HepG2 (cell line): ENCODE results near the gene FANCG. TPM values are rescaled to one million over a fixed set of nuclear protein-coding genes. Genes with fewer than 3 reads are reported as not detected.

Experiments
- BHLHE40 ChIP-seq: IDR thresholded peaks from 2 replicates; pipeline ENCODE4 v1.6.1; 2011; ENCODE audit warnings: low read length, improper control_type of control experiment
- IKZF5 ChIP-seq: IDR thresholded peaks from 2 replicates; pipeline ENCODE4 v1.6.1; 2018; ENCODE audit warnings: missing genetic modification reagents, mild to moderate bottlenecking, missing compliant biosample characterization
- JUNB ChIP-seq: sonication (generic); formaldehyde crosslinking; IDR thresholded peaks from 2 replicates; pipeline ENCODE4 v1.8.0; 2022; ENCODE audit warnings: missing genetic modification reagents, mild to moderate bottlenecking, borderline replicate concordance
- KMT2B ChIP-seq: IDR thresholded peaks from 2 replicates; pipeline ENCODE4 v1.6.1; 2016; ENCODE audit warnings: missing genetic modification reagents, missing compliant biosample characterization
- MAF1 ChIP-seq: sonication (generic); formaldehyde crosslinking; IDR thresholded peaks from 2 replicates; pipeline ENCODE4 v1.5.0; 2020; ENCODE audit warnings: missing genetic modification reagents, borderline replicate concordance
- MED1 ChIP-seq: sonication (generic); formaldehyde crosslinking; IDR thresholded peaks from 2 replicates; pipeline ENCODE4 v1.4.0; 2020; ENCODE audit warnings: missing genetic modification reagents
- MIER3 ChIP-seq: IDR thresholded peaks from 2 replicates; pipeline ENCODE4 v1.6.1; 2016; ENCODE audit warnings: missing compliant biosample characterization, borderline replicate concordance
- SALL1 ChIP-seq: sonication (generic); formaldehyde crosslinking; IDR thresholded peaks from 2 replicates; pipeline ENCODE4 v1.8.0; 2022; ENCODE audit warnings: mild to moderate bottlenecking, missing genetic modification reagents
- ZBTB43 ChIP-seq: sonication (generic); formaldehyde crosslinking; conservative IDR thresholded peaks from 2 replicates; pipeline ENCODE4 v1.4.0; 2020; ENCODE audit warnings: missing genetic modification reagents
- ZNF10 ChIP-seq: sonication (generic); formaldehyde crosslinking; IDR thresholded peaks from 2 replicates; pipeline ENCODE4 v1.4.0; 2020; ENCODE audit warnings: mild to moderate bottlenecking, low read depth, missing genetic modification reagents, borderline replicate concordance
- ZNF280D ChIP-seq: sonication (generic); formaldehyde crosslinking; IDR thresholded peaks from 2 replicates; pipeline ENCODE4 v1.5.1; 2020; ENCODE audit warnings: mild to moderate bottlenecking, missing genetic modification reagents
- ZNF383 ChIP-seq: sonication (generic); formaldehyde crosslinking; IDR thresholded peaks from 2 replicates; pipeline ENCODE4 v1.4.0; 2020; ENCODE audit warnings: missing genetic modification reagents, mild to moderate bottlenecking, borderline replicate concordance
- ZNF407 ChIP-seq: sonication (generic); formaldehyde crosslinking; IDR thresholded peaks from one replicate; pipeline ENCODE4 v1.5.1; 2020; ENCODE audit warnings: mild to moderate bottlenecking, missing genetic modification reagents; ENCODE audit errors: not compliant biosample characterization
- ZNF446 ChIP-seq: sonication (generic); formaldehyde crosslinking; IDR thresholded peaks from 2 replicates; pipeline ENCODE4 v1.5.0; 2020; ENCODE audit warnings: mild to moderate bottlenecking, missing genetic modification reagents
- ZNF790 ChIP-seq: sonication (generic); formaldehyde crosslinking; IDR thresholded peaks from 2 replicates; pipeline ENCODE4 v1.8.0; 2022; ENCODE audit warnings: missing genetic modification reagents, mild to moderate bottlenecking, borderline replicate concordance
- polyA plus RNA-seq, 8 experiments: library from polyadenylated mRNA; depleted of rRNA in 3 of 8; stranded (reverse) in 7 of 8; unstranded in 1 of 8; fragments of >200 nt; fragmentation: Illumina TruSeq in 4 of 8; extraction: Trizol in 4 of 8; gene quantifications; 2 replicates each; pipeline versions ENCODE4 v1.2.1 to v1.2.3, GENCODE V29; 2011 to 2016; ENCODE audit warnings: low read depth in 4 of 8, missing spikeins in 1 of 8, mixed read lengths in 1 of 8; ENCODE audit not compliant: insufficient read depth in 1 of 8
- total RNA-seq, 5 experiments: library from RNA; depleted of rRNA; stranded (reverse); fragments of >200 nt; fragmentation: Illumina TruSeq; extraction: Trizol; gene quantifications; 2 replicates each; pipeline ENCODE4 v1.2.3, GENCODE V29; 2016; ENCODE audit warnings: low read depth in 1 of 5

Gene FANCG
- total and polyA plus RNA-seq, 2 of the 13 experiments (the other 11 are each of a cell fraction or from before 2014, with no cell fraction given) = 14.4 to 45.1 TPM

GRCh38 chr9:35116898-35117551, 37.3 kb upstream of the FANCG start (continued):
- no peak for TF ChIP-seq ZNF407 (CRISPR knock-in tag)
- no peak for TF ChIP-seq ZNF446 (CRISPR knock-in tag)
- TF ChIP-seq SALL1 (CRISPR knock-in tag) = peak; percentile 54; the same call in 1 of the 2 replicates
- TF ChIP-seq KMT2B = 0 out of 2 replicates have a peak, but pooled peaks have one; percentile 28
- TF ChIP-seq BHLHE40 = 0 out of 2 replicates have a peak, but pooled peaks have one; percentile 22
- 0 out of 2 replicates have a peak, but pooled peaks have one; percentile 35 for TF ChIP-seq ZBTB43 (CRISPR knock-in tag)
- no peak for TF ChIP-seq MED1
- no peak for TF ChIP-seq ZNF10
- TF ChIP-seq JUNB (CRISPR knock-in tag) = no peak
- no peak for TF ChIP-seq ZNF383 (CRISPR knock-in tag)
- peak; percentile 36; the same call in 1 of the 2 replicates for TF ChIP-seq MIER3 (CRISPR knock-in tag)
- TF ChIP-seq IKZF5 (CRISPR knock-in tag) = 0 out of 2 replicates have a peak, but pooled peaks have one; percentile 37
- no peak for TF ChIP-seq ZNF790
- TF ChIP-seq MAF1 (CRISPR knock-in tag) = no peak
- TF ChIP-seq ZNF280D (CRISPR knock-in tag) = no peak
